BJ (cell line): ENCODE results near the gene LGALS3BP. TPM values are rescaled to one million over a fixed set of nuclear protein-coding genes. Genes with fewer than 3 reads are reported as not detected.

Experiments
- CTCF ChIA-PET: fragments of 350-600 bp; formaldehyde crosslinking; extraction: SDS; loops from one replicate; lab custom pipeline; 2021; ENCODE audit warnings: antibody characterized with exemption, inconsistent platforms; lab: Yijun Ruan, JAX
- POLR2A ChIA-PET: fragments of 300-600 bp; sonication (Branson Sonifier 250); formaldehyde crosslinking; extraction: SDS; loops from one replicate; lab custom pipeline; 2021; ENCODE audit warnings: antibody characterized with exemption; lab: Charles Lee
- DNase-seq: peaks from one replicate; pipeline ENCODE4 v3.0.0-alpha.2; 2011; ENCODE audit warnings: low read depth
- H3K27me3 ChIP-seq: 2 replicates; pipeline ENCODE4 v1.6.0; 2011; ENCODE audit warnings: low read length; ENCODE audit not compliant: control insufficient read depth, insufficient read depth
- H3K36me3 ChIP-seq: 2 replicates; pipeline ENCODE4 v1.5.1; 2011; ENCODE audit warnings: low read length; ENCODE audit not compliant: control insufficient read depth, insufficient read depth
- H3K4me3 ChIP-seq: 2 replicates; pipeline ENCODE4 v1.5.1; 2011; ENCODE audit warnings: low read depth, mild to moderate bottlenecking, control low read depth, low read length
- CTCF ChIP-seq: IDR thresholded peaks from 2 replicates; pipeline ENCODE4 v1.5.1; 2011; ENCODE audit warnings: low read depth, mild to moderate bottlenecking, control low read depth, inconsistent platforms, low read length, moderate library complexity; ENCODE audit not compliant: insufficient read depth
- polyA plus RNA-seq: library from polyadenylated mRNA; depleted of rRNA; stranded (reverse); fragments of >200 nt; gene quantifications from 2 replicates; pipeline ENCODE4 v1.2.3, GENCODE V29; 2011

Gene LGALS3BP
- polyA plus RNA-seq, 1 experiment = 102 TPM

DNA sequence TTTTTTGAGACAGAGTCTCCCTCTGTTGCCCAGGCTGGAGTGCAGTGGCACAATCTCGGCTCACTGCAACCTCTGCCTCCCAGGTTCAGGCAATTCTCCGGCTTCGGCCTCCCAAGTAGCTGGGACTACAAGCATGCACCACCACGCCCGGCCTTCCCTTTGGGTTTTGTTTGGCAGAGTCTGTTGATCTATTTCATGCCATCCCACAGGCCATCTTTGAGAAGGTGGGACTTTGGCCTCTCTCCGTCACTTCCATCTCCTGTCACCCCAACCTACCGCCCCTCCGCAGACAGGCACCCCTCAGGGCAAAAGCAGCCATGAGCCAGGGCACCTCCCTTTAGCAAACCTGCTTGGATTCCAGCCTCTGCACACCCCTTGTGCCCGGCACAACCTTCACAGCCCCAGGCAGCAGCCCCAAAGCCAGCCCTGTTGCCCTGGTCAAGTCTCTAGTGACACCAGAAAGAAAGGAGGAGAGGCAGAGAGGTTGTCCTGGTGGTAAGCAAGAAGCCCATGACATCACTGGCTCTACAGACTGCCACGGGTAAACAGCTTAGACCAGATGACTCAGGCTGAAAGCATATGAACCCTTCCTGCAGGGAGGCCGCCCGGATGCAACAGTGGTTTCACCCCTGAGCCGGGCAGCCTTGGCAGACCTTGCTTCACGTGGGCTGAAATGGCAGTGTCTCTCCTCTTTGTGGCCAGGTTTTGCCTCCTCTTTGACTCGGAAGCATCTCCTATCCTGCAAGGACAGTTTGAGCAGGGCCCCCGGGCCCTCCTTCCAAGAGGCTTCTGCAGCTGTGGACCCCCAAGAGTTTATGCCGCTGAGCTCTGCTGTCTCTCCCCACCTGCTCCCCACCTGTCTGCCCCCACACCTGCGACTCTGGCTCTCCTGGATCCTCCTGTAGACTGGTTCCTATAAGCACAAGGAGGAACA lies 46.4 kb downstream of the LGALS3BP start:
- CTCF ChIA-PET = interaction anchor here (1.2 to 2.2 kb wide), 3 partner anchors 12 to 68 kb away, joined by 3 to 10 read pairs (median 8); no protein-coding TSS in a partner anchor
- H3K36me3 ChIP-seq = no peaks in the 10 kb centered on the region
- peak; percentile 7; the same call in 1 of the 2 replicates for TF ChIP-seq CTCF

GRCh38 chr17:78929908-78930775 lies 49.6 kb downstream of the LGALS3BP start:
- ChIA-PET POLR2A (interaction anchor here (0.7 kb wide), 1 partner anchor 46 kb away, joined by 6 read pairs; no protein-coding TSS in a partner anchor), CTCF (no interaction called here)
- Histone ChIP-seq H3K4me3 (no peak overlapping the region), H3K27me3 (no peaks in the 10 kb centered on the region), H3K36me3 (no peaks in the 10 kb centered on the region)
- DNase-seq = no peak
- no peak for TF ChIP-seq CTCF

More for the DNA sequence above, 46.4 kb downstream of the LGALS3BP start:
- Histone ChIP-seq H3K4me3 (peak overlapping the region; percentile 9; the same call in 1 of the 2 replicates), H3K27me3 (no peaks in the 10 kb centered on the region)
- POLR2A ChIA-PET = interaction anchor here (1.2 kb wide), 1 partner anchor 10 kb away, joined by 3 read pairs; no protein-coding TSS in a partner anchor
- DNase-seq = peak; percentile 74

- CTCF ChIA-PET = interaction anchor here (1.0 kb wide), 1 partner anchor 60 kb away, joined by 4 read pairs; no protein-coding TSS in a partner anchor
Measured at GRCh38 chr17:78925662-78926555, 53.8 kb downstream of the LGALS3BP start.

DNA sequence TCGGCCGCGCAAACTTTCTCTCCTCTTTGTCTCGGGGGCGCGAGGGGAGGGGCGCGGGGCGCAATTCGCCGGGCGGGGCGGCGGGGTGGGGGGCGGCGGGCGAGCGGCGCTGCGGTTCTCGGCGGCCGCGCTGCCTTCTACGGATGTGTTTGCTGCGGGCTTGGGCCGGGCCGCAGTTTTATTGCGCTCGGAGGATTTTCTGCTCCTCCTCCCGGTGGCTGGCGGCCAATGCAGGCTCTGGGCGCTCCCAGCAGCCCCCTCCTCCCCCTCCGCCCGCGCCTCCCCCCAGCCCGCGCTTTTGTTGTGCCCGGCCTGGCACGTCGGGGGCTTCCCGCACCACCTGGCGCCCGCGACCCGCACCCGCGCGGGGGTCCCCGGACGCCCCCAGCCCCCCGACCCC lies 54.5 kb downstream of the LGALS3BP start, which contains the start of gene TIMP2:
TSS of gene TIMP2 (minus strand) at position 154 of the 400 bp plus-strand sequence. CDS start 299 bp downstream, outside the sequence.
- Histone ChIP-seq H3K27me3 (no peaks in the 10 kb centered on the region), H3K4me3 (peak within 1 kb of the TSS; percentile 89), H3K36me3 (no peaks in the 10 kb centered on the region)
- ChIA-PET POLR2A (no interaction called here), CTCF (no interaction called here)
- 0 out of 2 replicates have a peak, but pooled peaks have one; percentile 17 for TF ChIP-seq CTCF
- DNase-seq = peak; percentile 30

More at GRCh38 chr17:78925662-78926555, 53.8 kb downstream of the LGALS3BP start:
- Histone ChIP-seq H3K4me3 (peak overlapping the region; percentile 89), H3K27me3 (no peaks in the 10 kb centered on the region), H3K36me3 (no peaks in the 10 kb centered on the region)
- POLR2A ChIA-PET = interaction anchor here (0.7 kb wide), 1 partner anchor 15 kb away, joined by 4 read pairs; no protein-coding TSS in a partner anchor
- DNase-seq = peak; percentile 59
- no peak for TF ChIP-seq CTCF
